DND-41 (cell line): ENCODE results near the gene OR2A5.

Experiments
- ATAC-seq: fragments of 200-7000 bp; cut with Tn5 transposase; 3 replicates; pipeline ENCODE4 v1.9.1; 2021; ENCODE audit warnings: low read depth; ENCODE audit not compliant: insufficient read depth
- DNase-seq: peaks from one replicate; pipeline ENCODE4 v3.0.0-alpha.2; 2020
- H2AFZ ChIP-seq: 2 replicates; pipeline ENCODE4 v1.6.0; 2012; ENCODE audit warnings: low read depth, low read length
- H3K27ac ChIP-seq: 2 replicates; pipeline ENCODE4 v1.5.1; 2012; ENCODE audit warnings: low read length, inconsistent platforms
- H3K27me3 ChIP-seq: fragments of 200-600 bp; sonication (generic); 2 replicates; pipeline ENCODE4 v1.6.0; 2012; ENCODE audit warnings: low read length, mild to moderate bottlenecking, inconsistent platforms; ENCODE audit not compliant: insufficient read depth, poor library complexity
- H3K36me3 ChIP-seq: 2 replicates; pipeline ENCODE4 v1.5.1; 2012; ENCODE audit warnings: low read length, inconsistent platforms; ENCODE audit not compliant: insufficient read depth
- H3K4me1 ChIP-seq: 2 replicates; pipeline ENCODE4 v1.5.1; 2012; ENCODE audit warnings: mild to moderate bottlenecking, low read length; ENCODE audit not compliant: insufficient read depth
- H3K4me2 ChIP-seq: 2 replicates; pipeline ENCODE4 v1.6.0; 2012; ENCODE audit warnings: mild to moderate bottlenecking, moderate library complexity, low read length, inconsistent platforms; ENCODE audit not compliant: insufficient read depth
- H3K4me3 ChIP-seq, 2 experiments: fragments of 200-600 bp in 1 of 2; shearing (Covaris generic) in 1 of 2; 2 replicates each; pipeline ENCODE4 v1.5.1; 2012 to 2016; ENCODE audit warnings: inconsistent platforms in 2 of 2, low read length in 2 of 2, mild to moderate bottlenecking in 2 of 2, low read depth in 1 of 2, moderate library complexity in 1 of 2
- H3K79me2 ChIP-seq: 2 replicates; pipeline ENCODE4 v1.6.0; 2012; ENCODE audit warnings: low read length, inconsistent platforms; ENCODE audit not compliant: insufficient read depth
- H3K9ac ChIP-seq: 2 replicates; pipeline ENCODE4 v1.6.0; 2012; ENCODE audit warnings: low read depth, mild to moderate bottlenecking, inconsistent platforms, low read length, moderate library complexity
- H3K9me3 ChIP-seq: 2 replicates; pipeline ENCODE4 v1.5.1; 2012; ENCODE audit warnings: low read length, moderate library complexity, mild to moderate bottlenecking, inconsistent platforms; ENCODE audit not compliant: insufficient read depth, severe bottlenecking
- H4K20me1 ChIP-seq: 2 replicates; pipeline ENCODE4 v1.6.0; 2012; ENCODE audit warnings: low read length; ENCODE audit not compliant: insufficient read depth
- CTCF ChIP-seq: IDR thresholded peaks from 2 replicates; pipeline ENCODE4 v1.5.1; 2012; ENCODE audit warnings: borderline replicate concordance, low read length, moderate library complexity, mild to moderate bottlenecking; ENCODE audit not compliant: poor library complexity, severe bottlenecking; ENCODE audit errors: extremely low read depth
- EZH2 ChIP-seq: IDR thresholded peaks from 3 replicates; pipeline ENCODE4 v1.6.1; 2012; ENCODE audit warnings: borderline replicate concordance, low read depth, mild to moderate bottlenecking, moderate library complexity, low read length, inconsistent platforms; ENCODE audit not compliant: severe bottlenecking

Gene OR2A5, protein sequence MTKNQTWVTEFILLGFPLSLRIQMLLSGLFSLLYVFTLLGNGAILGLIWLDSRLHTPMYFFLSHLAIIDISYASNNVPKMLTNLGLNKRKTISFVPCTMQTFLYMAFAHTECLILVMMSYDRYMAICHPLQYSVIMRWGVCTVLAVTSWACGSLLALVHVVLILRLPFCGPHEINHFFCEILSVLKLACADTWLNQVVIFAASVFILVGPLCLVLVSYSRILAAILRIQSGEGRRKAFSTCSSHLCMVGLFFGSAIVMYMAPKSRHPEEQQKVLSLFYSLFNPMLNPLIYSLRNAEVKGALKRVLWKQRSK

GRCh38 chr7:144048648-144049047 lies at the start of gene OR2A5:
Gene OR2A5 (plus strand): TSS chr7:144048948. CDS start chr7:144050402, 1,454 bp downstream.
- Histone ChIP-seq H3K9ac (no peak within 1 kb of the TSS), H4K20me1 (no peaks in the 10 kb centered on the region), H3K9me3 (no peaks in the 10 kb centered on the region), H3K79me2 (no peaks in the 10 kb centered on the region), H3K27ac (no peak within 1 kb of the TSS), H3K27me3 (no peaks in the 10 kb centered on the region), H3K4me1 (no peaks in the 10 kb centered on the region), H3K4me2 (no peak within 1 kb of the TSS), H3K4me3 (no peak within 1 kb of the TSS), H3K36me3 (no peaks in the 10 kb centered on the region), H2AFZ (no peak within 1 kb of the TSS)
- ATAC-seq (no peak), DNase-seq (no peak)
- TF ChIP-seq EZH2: no peak
- TF ChIP-seq CTCF: no peak

DNA sequence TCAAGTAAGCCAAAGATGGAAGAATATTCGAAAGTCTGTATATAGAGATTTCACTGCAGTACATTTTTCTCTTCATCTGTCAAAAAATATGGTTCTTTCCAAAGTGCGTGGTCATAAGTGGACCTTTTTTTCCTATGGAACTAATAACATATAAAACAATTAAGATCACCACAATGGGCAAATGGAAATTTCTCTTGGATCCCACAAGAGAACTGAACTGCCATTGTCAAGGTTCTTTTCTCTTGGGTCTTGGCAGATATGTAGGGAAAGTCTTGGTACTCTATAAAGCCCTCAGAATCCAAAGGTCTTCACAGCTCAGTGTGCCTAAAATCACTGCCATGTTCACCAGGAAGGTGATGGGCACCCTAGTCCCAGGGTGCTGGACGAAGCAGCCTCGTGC lies 48.7 kb upstream of the OR2A5 start, which contains the start of gene OR6B1:
OR6B1 (plus strand) TSS at position 301 of the 400 bp plus-strand sequence. CDS start 3,677 bp downstream, outside the sequence.
- H3K27ac ChIP-seq: no peak within 1 kb of the TSS
- TF ChIP-seq EZH2 (no peak), CTCF (no peak)
- H3K9me3 ChIP-seq: no peaks in the 10 kb centered on the region
- no peak within 1 kb of the TSS for H3K9ac ChIP-seq
- no peak for ATAC-seq
- no peak within 1 kb of the TSS for H3K4me3 ChIP-seq
- H3K4me1 ChIP-seq: no peaks in the 10 kb centered on the region
- no peak within 1 kb of the TSS for H2AFZ ChIP-seq
- DNase-seq: no peak
- no peaks in the 10 kb centered on the region for H3K36me3 ChIP-seq
- H3K79me2 ChIP-seq: no peaks in the 10 kb centered on the region
- no peak within 1 kb of the TSS for H3K4me2 ChIP-seq
- H3K27me3 ChIP-seq: no peaks in the 10 kb centered on the region
- H4K20me1 ChIP-seq: no peaks in the 10 kb centered on the region

- Histone ChIP-seq H3K4me2 (no peak overlapping the region), H3K4me3 (no peak overlapping the region), H3K79me2 (no peaks in the 10 kb centered on the region), H2AFZ (no peak overlapping the region), H3K27ac (no peak overlapping the region), H3K36me3 (no peaks in the 10 kb centered on the region), H3K27me3 (no peaks in the 10 kb centered on the region), H3K4me1 (no peaks in the 10 kb centered on the region), H3K9me3 (no peaks in the 10 kb centered on the region), H4K20me1 (no peaks in the 10 kb centered on the region), H3K9ac (no peak overlapping the region)
- DNase-seq: no peak
- no peak for ATAC-seq
- no peak for TF ChIP-seq CTCF
- TF ChIP-seq EZH2: no peak
These were observed 47.2 kb upstream of the OR2A5 start for GRCh38 chr7:144001543-144001942.
